ENCODE measurements around the gene CGB3. TPM values are rescaled to one million over a fixed set of nuclear protein-coding genes. Genes with fewer than 3 reads are reported as not detected.

The CGB3 gene
- total RNA-seq, 1 donor from 2014 or later = not detected

DNA sequence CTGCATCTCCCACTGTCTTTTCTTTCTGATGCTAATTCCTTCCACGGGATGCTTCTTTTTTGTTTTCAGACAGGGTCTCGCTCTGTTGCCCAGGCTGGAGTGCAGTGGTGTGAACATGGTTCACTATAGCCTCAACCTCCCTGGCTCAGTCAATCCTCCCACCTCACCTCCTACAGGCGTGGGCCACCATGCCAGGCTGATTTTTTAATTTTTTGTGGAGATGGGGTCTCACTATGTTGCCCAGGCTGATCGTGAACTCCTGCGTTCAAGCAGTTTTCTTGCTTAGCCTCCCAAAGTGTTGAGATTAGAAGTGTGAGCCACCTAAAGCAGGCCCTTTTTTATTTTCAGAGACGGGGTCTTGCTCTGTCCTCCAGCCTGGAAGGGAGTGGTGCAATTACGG is 35.8 kb downstream of the CGB3 start:
- no peak for DNase-seq

DNA sequence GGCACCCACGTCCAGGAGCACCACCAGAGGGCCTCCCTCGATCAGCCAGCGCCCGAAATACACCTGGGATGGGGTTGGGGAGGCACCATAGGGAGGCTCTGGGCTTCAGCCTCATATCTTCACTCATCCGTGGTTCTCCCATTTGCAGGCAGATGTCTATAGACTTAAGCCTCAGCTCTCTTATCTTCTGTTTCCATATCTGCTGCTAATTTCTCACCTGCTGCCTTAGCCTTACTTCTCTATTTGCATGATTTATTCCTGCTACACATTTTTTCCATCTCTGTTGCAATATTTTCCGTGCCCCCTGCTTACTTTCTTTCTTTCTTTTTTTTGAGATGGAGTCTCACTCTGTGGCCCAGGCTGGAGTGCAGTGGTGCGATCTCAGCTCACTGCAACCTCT is 36.8 kb downstream of the CGB3 start:
- DNase-seq = no peak

DNA sequence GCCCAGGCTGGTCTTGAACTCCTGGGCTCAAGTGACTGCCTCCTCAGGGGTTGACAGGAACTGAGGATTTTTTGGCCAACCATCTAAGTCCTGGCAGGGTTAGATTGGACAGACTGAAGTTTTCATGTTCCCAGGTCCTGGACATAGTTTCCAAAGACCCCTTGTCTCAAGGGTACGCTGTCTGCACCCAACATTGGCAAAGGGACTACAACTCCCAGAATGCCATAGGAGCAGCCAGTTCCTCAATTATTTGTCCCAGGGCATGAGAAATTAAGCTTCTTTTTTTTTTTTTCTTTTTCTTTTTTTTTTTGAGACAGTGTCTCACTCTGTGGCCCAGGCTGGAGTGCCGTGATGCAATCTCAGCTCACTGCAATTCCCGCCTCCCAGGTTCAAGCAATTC is 37.9 kb downstream of the CGB3 start:
- no peak for DNase-seq

DNA sequence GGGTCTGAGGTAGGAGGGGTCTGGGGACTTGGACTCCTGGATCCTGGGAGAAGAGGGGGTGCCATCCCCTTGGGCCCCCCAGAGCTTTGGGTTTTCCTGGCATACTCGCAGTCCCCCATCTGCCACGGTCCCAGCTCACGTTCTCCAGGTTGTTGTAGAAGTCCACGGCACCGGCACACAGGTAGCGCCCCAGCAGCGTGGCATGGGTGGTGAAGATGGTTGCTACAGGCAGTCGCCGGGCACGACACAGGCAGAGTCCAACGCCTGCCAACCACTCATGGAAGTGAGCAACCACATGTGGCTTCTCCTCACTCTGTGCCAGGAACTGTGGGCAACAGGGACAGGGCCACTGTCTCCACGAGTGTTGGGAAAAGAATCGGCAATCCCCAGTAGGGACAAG is 38.4 kb downstream of the CGB3 start:
- DNase-seq = no peak

- no peak for DNase-seq
Observed at GRCh38 chr19:48982280-48982679, 41.9 kb downstream of the CGB3 start.

GRCh38 chr19:48977061-48977460 is 47.1 kb downstream of the CGB3 start:
- DNase-seq = no peak

DNA sequence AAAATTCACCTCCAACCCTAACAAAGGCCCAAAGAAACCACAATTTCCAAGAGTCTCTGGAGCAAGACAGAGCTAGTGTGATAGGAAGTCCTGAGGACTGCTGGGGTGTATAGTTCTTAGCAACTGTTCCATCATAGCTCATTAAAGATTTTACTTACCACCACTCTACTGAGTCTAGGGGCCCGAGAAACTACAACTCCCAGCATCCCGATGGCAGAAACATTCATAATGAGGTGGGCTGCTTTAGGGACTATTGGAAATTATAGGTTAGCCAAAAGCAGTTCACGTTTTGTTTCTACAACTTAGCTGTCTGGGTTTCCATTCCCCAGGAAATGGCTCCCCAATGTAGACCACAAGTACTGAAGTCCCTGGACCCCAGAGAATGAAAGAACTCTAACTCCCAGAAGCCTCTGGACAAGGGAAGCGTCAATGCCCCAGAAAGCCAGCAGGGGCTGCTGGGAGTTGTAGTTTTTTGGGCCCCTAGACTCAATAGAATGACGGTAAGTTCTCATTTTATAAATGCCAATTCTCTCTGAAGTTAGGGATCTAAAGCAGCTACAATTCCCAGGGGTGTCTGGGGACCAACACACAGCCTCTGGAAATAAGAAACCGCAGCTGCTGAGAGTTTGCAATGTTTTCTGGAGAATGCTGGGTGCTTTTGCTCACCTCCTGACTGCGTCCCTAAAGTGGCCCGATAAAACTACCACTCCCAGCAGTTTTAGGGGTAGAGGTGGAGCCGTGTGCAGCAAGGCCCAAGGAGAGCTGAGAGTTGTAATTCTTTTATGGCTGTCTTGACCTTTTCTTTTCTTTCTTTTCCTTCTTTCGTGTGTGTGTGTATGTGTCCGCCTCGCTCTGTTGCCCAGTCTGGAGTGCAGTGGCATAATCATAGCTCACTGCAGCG is 47.9 kb downstream of the CGB3 start:
- peak; percentile 70 for DNase-seq

Small RNAs within 50 kb of the gene (small RNA-seq; reads per million reads assigned to genes)
- gene MIR6798 (ENCODE audit: low replicate concordance) = 0.05 reads per million

Other genes starting within 250 kb of the CGB3 start
- gene BCAT2, start 213.3 kb downstream of the CGB3 start, total RNA-seq = 23.1 TPM
- gene HSD17B14, start 187.8 kb downstream of the CGB3 start, total RNA-seq = 1.2 TPM
- 18.1 TPM for gene PLEKHA4, start 155.7 kb downstream of the CGB3 start, total RNA-seq
- 64.0 TPM for gene PPP1R15A, start 151.9 kb downstream of the CGB3 start, total RNA-seq
- gene TULP2, start 125.6 kb downstream of the CGB3 start, total RNA-seq = not detected
- gene NUCB1, start 124.0 kb downstream of the CGB3 start, total RNA-seq = 154 TPM
- gene DHDH, start 90.6 kb downstream of the CGB3 start, total RNA-seq = not detected
- 22.1 TPM for gene BAX, start 69.5 kb downstream of the CGB3 start, total RNA-seq
- 430 TPM for gene FTL, start 59.0 kb downstream of the CGB3 start, total RNA-seq
- gene GYS1, start 31.0 kb downstream of the CGB3 start, total RNA-seq = 88.6 TPM
- gene RUVBL2, start 30.4 kb downstream of the CGB3 start, total RNA-seq = 96.6 TPM
- gene LHB, start 7.2 kb downstream of the CGB3 start, total RNA-seq = not detected
- gene CGB2, start 7.6 kb upstream of the CGB3 start, total RNA-seq = not detected
- gene CGB1, start 12.6 kb upstream of the CGB3 start, total RNA-seq = not detected
- gene CGB5, start 19.5 kb upstream of the CGB3 start, total RNA-seq = not detected
- not detected for gene CGB8, start 24.8 kb upstream of the CGB3 start, total RNA-seq
- 0.21 TPM for gene CGB7, start 33.4 kb upstream of the CGB3 start, total RNA-seq
- 6.5 TPM for gene NTF4, start 40.5 kb upstream of the CGB3 start, total RNA-seq
- gene KCNA7, start 48.4 kb upstream of the CGB3 start, total RNA-seq = 15.7 TPM
- 150 TPM for gene SNRNP70, start 61.1 kb upstream of the CGB3 start, total RNA-seq
- 6.1 TPM for gene LIN7B, start 90.0 kb upstream of the CGB3 start, total RNA-seq
- 0.51 TPM for gene C19orf73, start 94.8 kb upstream of the CGB3 start, total RNA-seq
- 9.7 TPM for gene PPFIA3, start 95.2 kb upstream of the CGB3 start, total RNA-seq
- 154 TPM for gene HRC, start 131.1 kb upstream of the CGB3 start, total RNA-seq
- 28.2 TPM for gene TRPM4, start 133.5 kb upstream of the CGB3 start, total RNA-seq